Measurements from ENCODE around the gene FCN2. TPM values are rescaled to one million over a fixed set of nuclear protein-coding genes. Genes with fewer than 3 reads are reported as not detected.

Gene FCN2
- total RNA-seq, 2 donors from 2014 or later: not detected

DNA sequence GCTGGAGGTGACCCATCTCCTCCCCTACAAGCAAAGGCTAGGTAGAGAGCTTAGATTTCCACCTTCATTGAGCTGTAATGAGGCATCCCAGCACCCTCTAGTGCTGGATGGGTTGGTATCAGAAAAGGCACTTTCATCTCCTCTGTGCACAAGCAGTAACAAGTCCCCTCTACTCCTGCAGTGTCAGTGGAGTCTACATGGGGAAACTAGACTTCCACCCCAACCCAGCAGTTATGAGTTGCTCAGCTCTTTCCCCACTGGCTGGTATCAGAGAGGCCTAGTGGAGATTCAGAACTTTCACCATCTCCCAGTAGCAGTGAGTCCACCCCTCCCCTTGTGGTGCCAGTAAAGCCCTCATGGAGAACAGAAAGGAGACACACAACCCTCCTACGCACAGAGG lies 19.2 kb downstream of the FCN2 start:
- peaks cover 4 to 6% of the 10 kb centered on the region in 2 donors for H3K9me3 Mint-ChIP-seq
- H3K36me3 Mint-ChIP-seq (ENCODE audit: insufficient read depth in 2 of 2): peaks cover 4% of the 10 kb centered on the region in 2 donors
- H3K4me1 Mint-ChIP-seq (ENCODE audit: low read depth): no peaks in the 10 kb centered on the region
- no peak for ATAC-seq (replicated peaks in 1 of 2)
- no peak for DNase-seq
- no peak overlapping the region for H3K27ac Mint-ChIP-seq
- no peak overlapping the region for H3K4me3 Mint-ChIP-seq
- H3K27me3 Mint-ChIP-seq (ENCODE audit: low read depth): peaks cover 6% of the 10 kb centered on the region

DNA sequence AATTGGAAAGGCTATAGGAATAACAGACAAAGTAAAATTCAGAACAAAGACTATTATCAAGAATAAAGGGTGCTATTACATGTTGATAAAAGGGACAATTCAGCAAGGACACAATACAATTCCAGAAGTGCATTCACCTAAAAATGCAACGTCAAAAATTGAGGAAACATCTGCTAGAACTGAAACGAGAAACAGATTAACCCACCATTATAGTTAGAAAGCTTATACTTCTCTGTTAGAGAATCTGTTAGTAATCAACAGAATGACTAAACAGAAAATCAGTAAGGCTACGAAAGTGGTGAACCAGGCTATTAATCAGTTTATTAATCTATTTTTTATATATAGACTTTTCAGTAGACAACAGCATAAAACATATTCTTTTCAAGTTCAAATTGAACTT lies 22.3 kb downstream of the FCN2 start:
- Mint-ChIP-seq H3K27ac (no peak overlapping the region), H3K36me3 (ENCODE audit: insufficient read depth in 2 of 2) (peaks cover 4% of the 10 kb centered on the region in 2 donors), H3K4me1 (ENCODE audit: low read depth) (no peaks in the 10 kb centered on the region), H3K9me3 (peaks cover 4 to 6% of the 10 kb centered on the region in 2 donors), H3K27me3 (ENCODE audit: low read depth) (peaks cover 6% of the 10 kb centered on the region), H3K4me3 (no peak overlapping the region)
- ATAC-seq (replicated peaks in 1 of 2) (no peak), DNase-seq (no peak)

DNA sequence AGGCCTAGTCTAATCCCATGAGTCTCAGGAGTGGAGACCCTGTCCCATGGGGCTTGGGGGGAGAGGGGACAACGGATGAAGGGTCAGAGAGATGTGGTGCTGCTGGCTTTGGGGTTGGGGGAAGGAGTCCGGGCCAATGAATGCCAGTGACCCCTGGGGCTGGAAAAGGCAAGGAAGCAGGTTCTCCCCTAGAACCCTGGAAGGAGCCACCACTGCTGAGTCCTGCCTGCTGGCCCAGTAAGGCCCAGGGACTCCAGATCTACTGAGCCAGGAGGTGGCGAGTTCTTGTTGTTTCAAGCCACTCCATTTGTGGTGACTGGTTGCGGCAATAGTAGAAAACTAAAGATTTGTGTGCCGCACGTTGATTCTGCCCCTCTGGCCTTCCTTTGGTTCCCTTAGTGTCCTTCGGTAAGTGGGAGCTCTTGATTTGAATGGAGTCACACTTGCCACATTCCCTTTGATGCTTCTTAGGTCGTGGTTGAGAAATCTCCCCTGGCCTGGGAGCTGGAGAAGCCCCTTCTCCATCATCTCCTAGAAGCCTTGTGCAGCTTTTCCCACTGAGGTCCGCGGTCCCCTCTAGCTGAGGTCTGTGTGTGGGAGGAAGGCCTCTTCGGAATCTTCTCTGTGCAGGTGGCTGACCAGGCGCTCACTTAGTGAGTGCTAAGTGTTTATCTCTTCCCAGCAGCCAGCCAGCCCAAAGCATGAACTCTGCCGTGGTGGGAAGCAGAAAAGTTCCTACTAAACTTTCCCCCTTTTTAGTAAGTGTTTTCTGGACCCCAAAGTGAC lies 28.1 kb downstream of the FCN2 start:
- DNase-seq (no peak), ATAC-seq (replicated peaks in 1 of 2) (no peak)
- H3K9me3 Mint-ChIP-seq: no peaks in the 10 kb centered on the region
- H3K36me3 Mint-ChIP-seq (ENCODE audit: insufficient read depth in 2 of 2): no peaks in the 10 kb centered on the region
- H3K4me1 Mint-ChIP-seq (ENCODE audit: low read depth): no peaks in the 10 kb centered on the region
- peaks cover 8% of the 10 kb centered on the region for H3K27me3 Mint-ChIP-seq (ENCODE audit: low read depth)
- H3K4me3 Mint-ChIP-seq: no peak overlapping the region
- H3K27ac Mint-ChIP-seq: no peak overlapping the region

DNA sequence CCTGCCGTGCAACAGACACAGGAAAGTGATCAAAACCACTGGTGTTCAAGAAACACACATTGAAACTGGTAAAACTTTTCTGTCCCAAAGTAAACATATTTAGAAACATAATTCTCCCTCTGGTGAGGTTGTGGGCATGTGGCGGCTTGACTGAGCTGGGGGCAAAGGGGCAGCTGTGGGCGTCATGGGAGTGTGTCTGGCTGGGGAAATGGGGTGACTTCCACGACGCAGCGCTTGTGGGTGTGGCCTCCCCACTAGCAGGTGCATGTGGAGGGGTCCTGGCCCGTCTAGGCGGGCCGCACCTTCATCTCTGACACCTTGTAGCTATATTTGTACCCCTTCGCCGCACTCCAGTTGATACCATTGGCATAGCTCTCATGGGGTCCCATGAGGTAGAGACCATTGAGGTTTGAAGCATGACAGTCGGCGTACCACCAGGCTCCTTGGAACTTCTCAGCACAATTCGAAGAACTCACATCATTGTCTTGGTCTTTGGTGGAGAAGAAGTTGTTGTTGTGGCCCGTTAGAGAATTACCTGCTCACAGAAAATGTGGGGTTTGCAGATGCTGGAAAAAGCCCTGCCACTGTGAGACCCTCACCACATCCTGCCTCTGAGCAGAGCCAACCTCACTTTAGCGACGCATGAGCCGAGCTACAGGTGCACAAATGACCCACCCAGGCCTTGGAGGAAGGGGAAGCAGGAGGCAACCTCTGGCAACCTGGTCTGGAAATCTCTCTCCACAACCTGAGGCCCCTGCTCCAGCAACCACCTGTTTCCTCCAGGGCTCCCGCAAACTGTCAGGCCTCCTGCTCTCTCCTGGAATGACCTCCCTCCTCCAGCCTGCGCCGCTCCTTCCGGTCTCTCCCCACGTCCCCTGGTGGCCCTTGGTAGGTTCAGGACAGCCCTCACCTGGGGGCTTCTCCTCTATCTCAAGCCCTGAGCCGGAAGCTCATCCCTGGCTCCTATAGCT lies 29.2 kb downstream of the FCN2 start:
- H3K4me1 Mint-ChIP-seq (ENCODE audit: low read depth): no peaks in the 10 kb centered on the region

DNA sequence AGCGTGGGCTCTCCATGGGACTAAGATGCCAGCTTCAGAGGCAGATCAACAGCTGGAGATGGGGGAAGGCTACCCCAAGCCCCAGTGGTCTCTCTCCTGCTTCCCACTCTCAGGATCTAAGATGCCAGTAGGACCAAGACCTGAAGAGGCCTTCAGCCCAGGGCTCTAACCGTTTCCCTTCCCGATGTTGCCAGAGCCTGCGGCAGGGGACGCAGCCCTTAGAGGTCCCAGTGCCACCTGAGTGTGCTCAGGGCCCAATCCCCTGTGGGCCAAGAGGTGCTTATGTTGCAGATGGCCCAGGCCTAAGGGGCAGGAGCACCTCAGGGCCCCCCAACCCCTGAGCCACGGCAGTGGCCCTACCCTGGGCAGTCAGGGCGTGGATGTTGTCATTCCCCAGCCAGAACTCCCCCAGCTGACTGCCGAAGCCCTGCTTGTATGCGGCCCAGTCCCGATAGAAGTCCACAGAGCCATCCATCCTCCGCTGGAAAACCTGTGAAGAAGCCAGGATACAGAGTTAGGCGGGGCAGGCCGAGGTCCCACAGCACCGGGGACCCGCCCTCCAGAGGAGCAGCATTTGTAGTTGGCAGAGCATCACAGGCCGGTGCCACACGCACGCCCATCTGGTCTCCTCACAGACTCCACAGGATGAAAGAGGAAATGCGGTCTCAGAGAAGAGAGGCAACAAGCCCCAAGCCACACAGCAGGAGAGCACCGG lies 31.7 kb downstream of the FCN2 start:
- DNase-seq (no peak), ATAC-seq (replicated peaks in 1 of 2) (no peak)
- Mint-ChIP-seq H3K4me3 (no peak overlapping the region), H3K36me3 (ENCODE audit: insufficient read depth in 2 of 2) (no peaks in the 10 kb centered on the region), H3K4me1 (ENCODE audit: low read depth) (no peaks in the 10 kb centered on the region), H3K27me3 (ENCODE audit: low read depth) (peaks cover 8% of the 10 kb centered on the region), H3K27ac (no peak overlapping the region), H3K9me3 (no peaks in the 10 kb centered on the region)

More for the DNA sequence above, 29.2 kb downstream of the FCN2 start:
- no peaks in the 10 kb centered on the region for H3K9me3 Mint-ChIP-seq
- H3K27ac Mint-ChIP-seq: no peak overlapping the region
- H3K36me3 Mint-ChIP-seq (ENCODE audit: insufficient read depth in 2 of 2): no peaks in the 10 kb centered on the region
- ATAC-seq (replicated peaks in 1 of 2) (no peak), DNase-seq (no peak)
- no peak overlapping the region for H3K4me3 Mint-ChIP-seq
- H3K27me3 Mint-ChIP-seq (ENCODE audit: low read depth): peaks cover 8% of the 10 kb centered on the region

DNA sequence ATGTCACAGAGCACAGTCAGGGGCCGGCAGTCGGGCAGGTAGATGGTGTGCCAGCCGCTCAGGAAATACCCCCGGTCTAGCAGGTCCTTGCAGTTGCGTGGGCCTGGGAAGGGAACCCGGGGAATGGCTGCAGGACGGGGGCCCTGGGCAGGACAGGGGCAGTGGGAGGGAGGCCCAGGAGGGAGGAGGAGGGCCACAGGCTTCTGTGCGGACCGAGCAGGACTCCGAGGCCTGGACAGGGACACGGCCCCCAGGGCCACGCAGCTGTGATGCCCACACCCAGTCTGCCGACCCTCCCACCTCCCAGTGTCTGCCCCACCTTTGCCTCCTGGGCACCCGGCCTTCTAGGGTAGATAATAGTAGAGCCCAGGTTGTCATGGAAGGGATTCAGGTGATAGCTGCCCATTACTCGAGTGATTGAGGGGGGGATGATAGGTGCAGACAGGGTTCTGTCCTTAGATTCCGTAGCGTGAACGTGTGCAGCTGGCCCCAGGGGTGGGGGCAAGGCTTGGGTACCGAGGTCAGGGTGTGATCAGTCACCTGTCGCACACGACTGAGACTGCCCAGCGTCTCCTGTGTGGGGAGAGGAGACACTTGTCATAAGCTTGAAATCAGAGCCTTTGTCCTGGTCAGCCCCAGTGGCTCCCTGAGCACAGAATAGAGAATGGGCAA lies 32.6 kb downstream of the FCN2 start:
- DNase-seq: no peak
- Mint-ChIP-seq H3K4me3 (no peak overlapping the region), H3K9me3 (no peaks in the 10 kb centered on the region), H3K27ac (no peak overlapping the region), H3K27me3 (ENCODE audit: low read depth) (peaks cover 8% of the 10 kb centered on the region), H3K4me1 (ENCODE audit: low read depth) (no peaks in the 10 kb centered on the region), H3K36me3 (ENCODE audit: insufficient read depth in 2 of 2) (no peaks in the 10 kb centered on the region)
- ATAC-seq (replicated peaks in 1 of 2): no peak

DNA sequence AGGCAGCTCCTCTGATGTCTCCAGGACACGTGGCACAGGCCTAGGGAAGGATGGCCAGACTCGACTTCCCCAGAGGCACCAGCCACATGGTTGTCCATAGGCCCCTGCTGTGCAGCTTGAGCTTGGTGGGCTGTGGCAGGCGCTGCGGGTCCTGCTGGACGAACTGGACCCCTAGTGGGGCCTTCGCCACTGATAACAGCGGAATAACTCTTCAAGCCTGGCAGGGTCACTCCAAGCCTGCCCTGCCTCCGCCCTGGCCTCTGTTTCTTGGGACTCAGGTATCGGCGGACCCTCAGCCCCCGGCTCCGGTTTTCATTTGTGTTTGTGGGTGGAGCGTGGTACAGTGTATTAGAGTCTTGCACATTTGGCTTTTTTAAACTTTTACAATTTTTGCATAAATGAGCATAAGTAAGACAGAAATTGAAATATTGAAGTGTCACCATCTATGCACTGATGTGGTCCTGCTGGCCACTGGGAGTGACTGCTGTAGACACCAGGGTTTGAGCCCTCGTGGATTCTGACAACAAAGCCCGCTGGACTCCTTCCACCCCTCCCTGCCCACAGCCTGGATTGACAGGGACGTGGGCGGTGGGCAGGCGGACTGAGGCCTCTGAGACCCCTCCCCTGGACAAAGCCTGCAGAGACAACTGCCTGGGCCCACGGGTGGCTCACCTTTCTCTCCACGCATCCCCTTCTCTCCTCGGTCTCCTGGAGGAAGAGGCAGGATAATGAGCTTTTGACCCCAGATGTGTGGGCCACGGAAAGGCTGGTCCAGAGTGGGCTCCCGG lies 33.3 kb downstream of the FCN2 start:
- no peak overlapping the region for H3K27ac Mint-ChIP-seq
- peaks cover 8% of the 10 kb centered on the region for H3K27me3 Mint-ChIP-seq (ENCODE audit: low read depth)
- H3K4me3 Mint-ChIP-seq: no peak overlapping the region
- H3K9me3 Mint-ChIP-seq: peaks cover 0 to under 1% of the 10 kb centered on the region in 2 donors
- no peaks in the 10 kb centered on the region for H3K4me1 Mint-ChIP-seq (ENCODE audit: low read depth)
- H3K36me3 Mint-ChIP-seq (ENCODE audit: insufficient read depth in 2 of 2): no peaks in the 10 kb centered on the region
- DNase-seq (no peak), ATAC-seq (replicated peaks in 1 of 2) (no peak)

DNA sequence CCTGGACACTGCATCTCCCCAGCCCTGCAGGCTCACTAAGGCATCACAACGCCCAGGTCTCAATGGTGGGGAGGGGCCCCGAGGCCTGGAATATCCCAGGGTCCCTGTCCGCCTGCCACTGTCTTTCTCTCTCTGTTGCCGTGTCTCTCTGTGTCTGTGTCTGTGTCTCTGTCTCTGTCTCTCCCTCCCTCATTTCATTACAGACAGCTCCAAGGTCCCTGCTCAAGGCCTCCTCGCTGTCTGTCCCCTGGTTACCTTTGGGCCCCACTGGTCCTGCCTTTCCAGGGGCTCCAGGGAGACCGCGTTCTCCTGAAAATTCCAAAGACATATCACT lies 33.9 kb downstream of the FCN2 start:
- H3K27me3 Mint-ChIP-seq (ENCODE audit: low read depth): peaks cover 8% of the 10 kb centered on the region
- H3K27ac Mint-ChIP-seq: no peak overlapping the region
- DNase-seq (no peak), ATAC-seq (replicated peaks in 1 of 2) (no peak)
- no peaks in the 10 kb centered on the region for H3K36me3 Mint-ChIP-seq (ENCODE audit: insufficient read depth in 2 of 2)
- H3K4me3 Mint-ChIP-seq: no peak overlapping the region
- peaks cover 0 to 1% of the 10 kb centered on the region in 2 donors for H3K9me3 Mint-ChIP-seq
- H3K4me1 Mint-ChIP-seq (ENCODE audit: low read depth): no peaks in the 10 kb centered on the region

DNA sequence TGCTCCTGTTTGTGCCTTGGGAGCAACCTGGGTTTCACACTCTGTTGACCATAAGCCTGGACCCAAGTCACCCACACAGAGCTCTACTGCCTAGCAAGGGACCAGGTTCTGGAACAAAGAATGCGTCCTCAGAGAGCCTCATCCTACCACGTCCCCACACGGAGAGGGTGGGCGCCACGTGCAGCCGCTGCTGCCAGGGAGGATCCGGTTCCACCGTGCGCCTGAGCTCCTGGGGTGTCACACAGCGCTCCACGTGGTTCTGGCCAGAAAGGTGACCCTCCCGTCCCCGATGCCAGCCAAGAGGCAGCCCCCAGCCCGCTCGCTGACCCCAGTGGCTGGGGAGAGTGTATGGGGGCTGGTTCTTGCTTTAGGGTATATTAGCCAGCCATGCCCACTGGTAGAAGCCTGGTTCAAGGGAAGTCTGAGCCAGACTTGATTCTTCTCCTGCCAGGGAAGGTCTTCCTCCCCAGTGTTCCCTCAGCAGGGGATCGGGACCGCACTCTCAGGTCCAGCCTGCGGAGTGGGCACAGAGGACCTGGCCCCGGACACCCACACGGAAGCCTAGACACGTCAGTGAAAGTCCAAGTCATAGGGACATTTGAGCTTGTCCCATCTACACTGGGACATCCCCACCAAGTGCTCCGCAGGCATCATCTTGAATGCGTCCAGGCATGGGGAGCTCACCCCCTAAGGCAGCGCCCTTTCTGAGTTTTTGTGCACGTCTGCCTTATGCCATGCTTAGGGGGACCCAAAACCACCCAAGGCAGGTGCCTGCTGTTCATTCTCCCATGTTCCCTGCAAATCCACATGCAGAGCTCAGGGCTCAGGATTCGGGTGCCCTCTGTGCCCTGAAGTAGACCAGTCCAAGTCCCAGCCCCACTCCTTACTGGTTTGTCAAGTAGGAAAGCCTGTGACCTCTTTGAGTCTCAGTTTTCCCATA lies 34.7 kb downstream of the FCN2 start:
- Mint-ChIP-seq H3K9me3 (peaks cover 0 to 4% of the 10 kb centered on the region in 2 donors), H3K4me1 (ENCODE audit: low read depth) (no peaks in the 10 kb centered on the region), H3K4me3 (no peak overlapping the region), H3K27me3 (ENCODE audit: low read depth) (peaks cover 8% of the 10 kb centered on the region), H3K36me3 (ENCODE audit: insufficient read depth in 2 of 2) (peaks cover 0 to 3% of the 10 kb centered on the region in 2 donors), H3K27ac (no peak overlapping the region)
- no peak for ATAC-seq (replicated peaks in 1 of 2)
- no peak for DNase-seq

DNA sequence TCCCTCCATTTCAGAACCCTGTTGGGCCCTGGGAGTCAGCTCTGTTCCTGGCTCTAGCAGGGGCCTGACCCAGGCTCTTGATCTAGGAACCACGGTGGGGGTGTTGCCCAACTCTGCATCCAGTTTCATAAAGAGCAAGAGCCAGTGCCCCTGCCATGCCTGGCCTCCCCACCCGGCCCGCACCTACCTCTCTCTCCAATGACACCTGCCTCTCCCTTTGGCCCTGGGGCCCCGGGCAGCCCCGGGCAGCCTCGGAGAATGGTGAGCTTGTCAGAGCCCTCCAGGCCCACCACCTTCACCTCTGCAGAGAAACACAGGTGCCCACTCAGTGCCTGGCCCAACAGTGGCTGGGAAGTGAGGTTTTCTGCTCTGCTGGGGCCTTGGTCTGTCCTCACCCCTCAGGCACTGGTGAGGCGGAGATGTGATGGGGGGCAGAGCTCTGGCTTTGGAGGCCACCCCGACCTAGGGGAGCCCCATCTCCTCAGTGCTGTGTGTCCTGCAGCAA lies 35.6 kb downstream of the FCN2 start:
- Mint-ChIP-seq H3K4me1 (ENCODE audit: low read depth) (no peaks in the 10 kb centered on the region), H3K27me3 (ENCODE audit: low read depth) (no peaks in the 10 kb centered on the region), H3K36me3 (ENCODE audit: insufficient read depth in 2 of 2) (peaks cover 0 to 3% of the 10 kb centered on the region in 2 donors), H3K4me3 (no peak overlapping the region), H3K9me3 (peaks cover 0 to 4% of the 10 kb centered on the region in 2 donors), H3K27ac (no peak overlapping the region)
- ATAC-seq (replicated peaks in 1 of 2) (no peak), DNase-seq (no peak)

Measured in activated T-cell treated with anti-CD3 and anti-CD28 coated beads, Interleukin-2, amount 50 U/mL, for 72 hours (primary cell).